ENCODE results near the gene CCDC73. TPM values are rescaled to one million over a fixed set of nuclear protein-coding genes. Genes with fewer than 3 reads are reported as not detected.

Gene CCDC73
- total RNA-seq, 2 experiments from 2014 or later = not detected

- H3K27ac Mint-ChIP-seq = no peak overlapping the region
- no peaks in the 10 kb centered on the region for H3K36me3 Mint-ChIP-seq (ENCODE audit: low read depth)
- intact Hi-C loops (cut with DNase I, micrococcal nuclease) = no loop called here
- ATAC-seq (no peak), DNase-seq (no peak)
- ChIA-PET CTCF (interaction anchor here (1.1 kb wide), 1 partner anchor 11 kb away, joined by 4 read pairs; no protein-coding TSS in a partner anchor), POLR2A (no interaction called here)
- H3K4me3 Mint-ChIP-seq = no peak overlapping the region
- H3K9me3 Mint-ChIP-seq (ENCODE audit: low read depth) = no peaks in the 10 kb centered on the region
- H3K4me1 Mint-ChIP-seq = peaks cover 15% of the 10 kb centered on the region
- H3K27me3 Mint-ChIP-seq = peaks cover 6% of the 10 kb centered on the region
These were observed 227.3 kb downstream of the CCDC73 start for GRCh38 chr11:32567154-32567553.

GRCh38 chr11:32566517-32566916, 227.9 kb downstream of the CCDC73 start:
- Mint-ChIP-seq H3K4me1 (peaks cover 12% of the 10 kb centered on the region), H3K9me3 (ENCODE audit: low read depth) (no peaks in the 10 kb centered on the region), H3K27me3 (peaks cover 4% of the 10 kb centered on the region), H3K27ac (no peak overlapping the region), H3K36me3 (ENCODE audit: low read depth) (no peaks in the 10 kb centered on the region), H3K4me3 (no peak overlapping the region)
- ATAC-seq = peak; percentile 70
- DNase-seq = peak; percentile 25
- ChIA-PET CTCF (no interaction called here), POLR2A (no interaction called here)
- intact Hi-C loops (cut with DNase I, micrococcal nuclease) = no loop called here

GRCh38 chr11:32563600-32563959, 230.9 kb downstream of the CCDC73 start:
- DNase-seq = no peak
- peaks cover 11% of the 10 kb centered on the region for H3K4me1 Mint-ChIP-seq
- H3K4me3 Mint-ChIP-seq = no peak overlapping the region
- ChIA-PET POLR2A (no interaction called here), CTCF (no interaction called here)
- no peak for ATAC-seq
- no peak overlapping the region for H3K27ac Mint-ChIP-seq
- intact Hi-C loops (cut with DNase I, micrococcal nuclease) = no loop called here
- H3K27me3 Mint-ChIP-seq = no peaks in the 10 kb centered on the region
- no peaks in the 10 kb centered on the region for H3K36me3 Mint-ChIP-seq (ENCODE audit: low read depth)
- no peaks in the 10 kb centered on the region for H3K9me3 Mint-ChIP-seq (ENCODE audit: low read depth)

- Mint-ChIP-seq H3K9me3 (ENCODE audit: low read depth) (no peaks in the 10 kb centered on the region), H3K27me3 (no peaks in the 10 kb centered on the region), H3K4me3 (no peak overlapping the region), H3K27ac (no peak overlapping the region), H3K36me3 (ENCODE audit: low read depth) (no peaks in the 10 kb centered on the region), H3K4me1 (peaks cover 11% of the 10 kb centered on the region)
- CTCF ChIA-PET = no interaction called here
- POLR2A ChIA-PET = no interaction called here
- DNase-seq (no peak), ATAC-seq (no peak)
- intact Hi-C loops (cut with DNase I, micrococcal nuclease) = no loop called here
These were observed 231.4 kb downstream of the CCDC73 start for GRCh38 chr11:32562839-32563599.

- H3K27me3 Mint-ChIP-seq = no peaks in the 10 kb centered on the region
- ChIA-PET POLR2A (no interaction called here), CTCF (no interaction called here)
- H3K27ac Mint-ChIP-seq = no peak overlapping the region
- H3K4me3 Mint-ChIP-seq = no peak overlapping the region
- no peaks in the 10 kb centered on the region for H3K36me3 Mint-ChIP-seq (ENCODE audit: low read depth)
- intact Hi-C loops (cut with DNase I, micrococcal nuclease) = no loop called here
- ATAC-seq (no peak), DNase-seq (no peak)
- no peaks in the 10 kb centered on the region for H3K9me3 Mint-ChIP-seq (ENCODE audit: low read depth)
- H3K4me1 Mint-ChIP-seq = peaks cover 7% of the 10 kb centered on the region
These were observed 232.6 kb downstream of the CCDC73 start for GRCh38 chr11:32561835-32562234.

GRCh38 chr11:32555895-32556294, 238.6 kb downstream of the CCDC73 start:
- Mint-ChIP-seq H3K4me1 (no peaks in the 10 kb centered on the region), H3K4me3 (no peak overlapping the region), H3K27ac (no peak overlapping the region), H3K27me3 (peaks cover 2% of the 10 kb centered on the region), H3K9me3 (ENCODE audit: low read depth) (no peaks in the 10 kb centered on the region), H3K36me3 (ENCODE audit: low read depth) (no peaks in the 10 kb centered on the region)
- DNase-seq (no peak), ATAC-seq (no peak)
- intact Hi-C loops (cut with DNase I, micrococcal nuclease) = no loop called here
- CTCF ChIA-PET = interaction anchor here (0.7 kb wide), 1 partner anchor 166 kb away, joined by 6 read pairs; no protein-coding TSS in a partner anchor
- POLR2A ChIA-PET = no interaction called here

- POLR2A ChIA-PET = no interaction called here
- Mint-ChIP-seq H3K27me3 (peaks cover 2% of the 10 kb centered on the region), H3K4me3 (no peak overlapping the region), H3K36me3 (ENCODE audit: low read depth) (no peaks in the 10 kb centered on the region), H3K9me3 (ENCODE audit: low read depth) (no peaks in the 10 kb centered on the region), H3K27ac (no peak overlapping the region), H3K4me1 (no peaks in the 10 kb centered on the region)
- ATAC-seq (no peak), DNase-seq (no peak)
- CTCF ChIA-PET = no interaction called here
- intact Hi-C loops (cut with DNase I, micrococcal nuclease) = no loop called here
These were observed 239.4 kb downstream of the CCDC73 start for GRCh38 chr11:32555091-32555490.

Other genes with a start within 250 kb of the CCDC73 start
- gene EIF3M, start 210.8 kb downstream of the CCDC73 start, total RNA-seq = 100 to 1,000 TPM; 392 to 408 TPM
- gene PRRG4, start 35.3 kb upstream of the CCDC73 start, total RNA-seq = under 1 TPM; 0.18 to 0.23 TPM
- gene QSER1, start 98.1 kb upstream of the CCDC73 start, total RNA-seq = 10 to 100 TPM; 11.8 to 16.6 TPM
- gene DEPDC7, start 221.2 kb upstream of the CCDC73 start, total RNA-seq = 1 to 10 TPM; 2.0 to 2.3 TPM
- 1 to 10 TPM; 7.9 to 8.8 TPM for gene TCP11L1, start 244.9 kb upstream of the CCDC73 start, total RNA-seq

Measured in activated CD4-positive, alpha-beta T cell treated with anti-CD3 and anti-CD28 coated beads for 36 hours (primary cell).